Stimulated activated naive CD8-positive, alpha-beta T cell treated with anti-CD3 and anti-CD28 coated beads, Interleukin-15, amount 100 ng/mL, for 72 hours (primary cell): ENCODE results near the gene CHD5.
"Not testable (repeated sequence)": the region's sequence is repeated elsewhere in the genome, so short reads cannot be mapped to it uniquely, and the experiment has no call there.

ENCODE experiments used
- ATAC-seq: fragments of 150-1000 bp; cut with Tn5 transposase; 2 replicates; pipeline ENCODE4 v1.10.0; 2021; ENCODE audit warnings: mild to moderate bottlenecking, moderate library complexity
- DNase-seq, 2 donors: peaks; one replicate each; pipeline ENCODE4 v3.0.0; 2021 to 2022
- H3K27ac Mint-ChIP-seq, 2 donors: one replicate each; pipeline ENCODE4 v1.8.0; 2022; ENCODE audit warnings: mild to moderate bottlenecking in 2 of 2, mixed read lengths in 2 of 2, moderate library complexity in 2 of 2
- H3K27me3 Mint-ChIP-seq: one replicate; pipeline ENCODE4 v1.8.0; 2022; ENCODE audit warnings: mixed read lengths
- H3K4me1 Mint-ChIP-seq: one replicate; pipeline ENCODE4 v1.8.0; 2022; ENCODE audit warnings: mild to moderate bottlenecking, mixed read lengths
- H3K4me3 Mint-ChIP-seq, 2 donors: one replicate each; pipeline ENCODE4 v1.8.0; 2022; ENCODE audit warnings: mild to moderate bottlenecking in 2 of 2, mixed read lengths in 2 of 2, moderate library complexity in 1 of 2
- H3K9me3 Mint-ChIP-seq, 2 donors: one replicate each; pipeline ENCODE4 v1.8.0; 2022; ENCODE audit warnings: mixed read lengths in 2 of 2

Gene CHD5

DNA sequence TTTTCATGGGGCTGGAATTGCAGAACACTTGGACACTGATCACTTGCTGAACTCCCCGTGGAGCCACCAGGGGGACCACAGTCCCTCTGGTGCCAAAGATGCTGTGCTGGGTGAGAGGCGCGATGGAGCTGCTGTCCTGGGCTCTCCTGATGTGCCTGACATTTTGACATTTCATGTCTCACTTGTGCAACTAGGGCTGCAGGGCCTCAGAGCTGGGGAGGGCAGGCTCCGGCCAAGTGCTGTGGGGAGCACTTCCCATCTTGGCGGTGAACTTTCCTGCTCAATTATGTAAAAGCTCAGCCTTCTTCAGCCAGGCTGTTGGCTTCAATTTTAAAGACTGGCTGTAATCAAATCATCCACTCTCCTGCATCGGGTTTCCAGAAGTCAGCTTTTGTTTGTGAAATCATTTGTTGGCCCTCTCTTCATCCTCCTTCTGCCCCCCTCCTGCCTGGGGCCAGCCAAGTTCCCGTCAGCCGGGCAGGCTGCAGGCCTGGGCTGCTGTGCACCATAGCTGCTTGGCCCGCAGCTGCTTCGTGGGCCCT lies 97.6 kb downstream of the CHD5 start:
- no peak for DNase-seq

DNA sequence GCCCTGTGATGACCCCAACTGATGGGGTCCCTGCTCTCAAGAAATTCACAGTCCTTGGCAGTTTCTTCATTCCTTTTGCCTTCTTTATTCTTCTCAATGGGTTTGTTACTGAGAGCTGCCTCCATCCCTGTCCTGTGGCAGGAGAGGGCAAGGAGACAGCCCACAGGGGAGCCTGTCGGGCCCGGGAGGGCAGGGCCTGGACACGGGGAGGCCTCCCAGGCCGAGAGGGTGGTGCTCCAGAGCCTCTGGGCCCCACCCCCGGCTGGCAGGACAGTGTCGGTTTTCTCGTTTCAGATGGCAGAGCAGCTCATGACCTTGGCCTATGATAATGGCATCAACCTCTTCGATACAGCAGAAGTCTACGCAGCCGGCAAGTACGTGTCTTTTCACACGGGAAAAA lies 98.2 kb downstream of the CHD5 start:
- Mint-ChIP-seq H3K4me3 (no peak overlapping the region), H3K4me1 (peaks cover 7% of the 10 kb centered on the region), H3K27ac (no peak overlapping the region), H3K27me3 (no peaks in the 10 kb centered on the region), H3K9me3 (no peaks in the 10 kb centered on the region)
- ATAC-seq (no peak), DNase-seq (no peak)

More for the DNA sequence above, 97.6 kb downstream of the CHD5 start:
- H3K4me1 Mint-ChIP-seq = peaks cover 8% of the 10 kb centered on the region
- H3K27ac Mint-ChIP-seq = peak overlapping the region in 1 of 2 donors; percentile 94
- H3K4me3 Mint-ChIP-seq = peak overlapping the region in 1 of 2 donors; percentile 9
- ATAC-seq = no peak
- no peaks in the 10 kb centered on the region for H3K27me3 Mint-ChIP-seq
- H3K9me3 Mint-ChIP-seq = no peaks in the 10 kb centered on the region

DNA sequence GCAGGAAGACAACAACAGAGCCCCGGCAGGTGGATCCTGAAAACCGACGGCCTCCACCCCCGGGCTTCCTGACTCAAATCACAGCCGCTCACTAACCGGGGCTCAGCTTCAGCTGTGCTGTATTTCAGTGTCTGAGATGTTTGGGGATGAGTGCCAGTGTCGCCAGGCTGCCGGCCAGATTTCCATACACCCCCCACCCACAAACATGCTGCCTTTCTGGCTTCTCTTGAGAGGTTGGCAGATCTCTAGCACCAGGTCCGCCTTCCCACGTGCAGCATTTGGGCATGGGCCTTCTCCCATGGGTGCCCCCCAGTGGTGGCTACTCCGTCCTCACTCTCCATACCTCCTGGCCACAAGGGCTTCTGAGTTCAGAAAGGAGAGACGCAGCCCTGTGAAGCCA lies 99.7 kb downstream of the CHD5 start:
- Mint-ChIP-seq H3K4me1 (peaks cover 5% of the 10 kb centered on the region), H3K27me3 (no peaks in the 10 kb centered on the region), H3K4me3 (no peak overlapping the region), H3K27ac (peak overlapping the region in 1 of 2 donors; percentile 42), H3K9me3 (no peaks in the 10 kb centered on the region)
- ATAC-seq = no peak
- no peak for DNase-seq

DNA sequence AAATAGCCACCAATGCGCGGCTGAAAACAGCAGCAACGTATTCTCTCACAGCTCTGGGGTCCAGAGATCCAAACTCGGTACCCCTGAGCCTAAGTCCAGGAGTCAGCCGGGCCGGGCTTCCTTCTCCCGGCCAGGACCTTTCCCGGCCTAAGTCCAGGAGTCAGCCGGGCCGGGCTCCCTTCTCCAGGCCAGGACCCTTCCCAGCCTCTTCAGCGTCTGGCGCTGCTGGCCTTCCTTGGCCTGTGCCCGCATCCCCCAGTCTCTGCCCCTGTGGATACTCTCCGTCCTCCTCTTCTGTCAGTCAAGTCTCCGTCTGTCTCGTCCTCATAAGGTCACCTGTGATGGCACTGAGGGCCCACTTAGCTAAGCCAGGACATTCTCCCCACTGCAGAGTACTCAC lies 102.2 kb downstream of the CHD5 start:
- H3K4me3 Mint-ChIP-seq = no peak overlapping the region
- H3K9me3 Mint-ChIP-seq = no peaks in the 10 kb centered on the region

DNA sequence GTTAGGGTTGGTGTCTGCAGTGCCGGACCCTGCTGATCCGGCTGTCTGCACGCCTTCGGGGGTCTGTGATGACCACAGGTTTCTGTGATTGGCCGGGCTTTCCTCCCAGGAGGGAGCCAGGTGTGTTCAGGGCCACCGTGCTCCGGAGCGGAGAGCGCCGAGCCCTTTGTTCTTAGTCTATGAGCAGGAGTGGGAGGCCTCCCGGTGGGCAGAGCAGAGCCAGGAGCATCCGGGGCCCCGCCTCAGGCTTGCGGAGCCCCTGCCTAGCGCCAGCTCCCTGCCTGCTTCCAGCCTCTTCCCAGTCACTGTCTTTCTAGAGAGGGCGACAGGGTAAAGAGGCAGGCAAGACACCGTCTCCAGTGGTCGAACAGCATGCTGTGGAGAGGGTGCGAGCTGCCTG lies 102.6 kb downstream of the CHD5 start:
- Mint-ChIP-seq H3K27ac (no peak overlapping the region), H3K4me1 (peaks cover 5% of the 10 kb centered on the region), H3K27me3 (no peaks in the 10 kb centered on the region), H3K4me3 (no peak overlapping the region), H3K9me3 (no peaks in the 10 kb centered on the region)
- DNase-seq = no peak
- ATAC-seq = no peak

More for the DNA sequence above, 102.2 kb downstream of the CHD5 start:
- Mint-ChIP-seq H3K4me1 (peaks cover 5% of the 10 kb centered on the region), H3K27ac (no peak overlapping the region), H3K27me3 (no peaks in the 10 kb centered on the region)
- ATAC-seq = no peak
- no peak for DNase-seq

DNA sequence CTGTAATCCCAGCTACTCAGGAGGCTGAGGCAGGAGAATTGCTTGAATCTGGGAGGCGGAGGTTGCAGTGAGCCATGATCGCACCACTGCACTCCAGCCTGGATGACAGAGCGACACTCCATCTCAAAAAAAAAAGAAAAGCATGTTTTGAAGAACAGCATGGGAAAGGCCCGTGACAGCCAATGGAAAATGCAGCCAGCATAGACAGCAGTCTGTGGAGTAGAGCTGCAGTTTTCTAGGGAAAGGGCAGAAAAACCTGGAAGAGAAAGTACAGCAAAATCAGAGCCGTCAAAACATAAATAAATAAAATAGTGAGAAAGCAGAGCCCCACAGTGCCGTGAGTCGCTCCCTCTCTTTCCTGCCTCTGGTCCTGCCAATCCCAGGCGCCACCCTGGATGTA lies 103.1 kb downstream of the CHD5 start:
- DNase-seq, ATAC-seq, H3K4me1 Mint-ChIP-seq, H3K27me3 Mint-ChIP-seq, H3K9me3 Mint-ChIP-seq, H3K4me3 Mint-ChIP-seq: not testable (repeated sequence)
- peak overlapping the region in 1 of 2 donors; percentile 71 for H3K27ac Mint-ChIP-seq

DNA sequence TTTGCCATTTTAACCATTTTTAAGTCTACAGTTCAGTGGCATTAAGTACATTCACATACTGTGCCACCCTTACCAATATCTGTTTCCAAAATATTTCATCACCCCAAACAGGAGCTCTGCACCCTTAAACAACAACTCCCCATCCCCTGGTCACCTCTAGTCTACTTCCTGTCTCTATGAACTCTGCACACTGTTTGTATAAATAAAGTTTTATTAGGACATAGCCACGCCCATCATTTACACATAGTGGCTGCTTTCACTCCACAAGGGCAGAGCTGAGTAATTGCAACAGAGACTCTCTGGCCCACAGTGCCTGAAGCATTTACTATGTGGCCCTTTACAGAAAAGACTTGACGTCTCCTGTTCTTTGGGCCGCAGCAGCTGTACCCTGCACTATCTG lies 104.4 kb downstream of the CHD5 start:
- Mint-ChIP-seq H3K9me3 (no peaks in the 10 kb centered on the region), H3K4me1 (peaks cover 5% of the 10 kb centered on the region), H3K27me3 (no peaks in the 10 kb centered on the region), H3K4me3 (no peak overlapping the region), H3K27ac (peak overlapping the region in 1 of 2 donors; percentile 31)
- no peak for DNase-seq
- ATAC-seq = peak; percentile 21

DNA sequence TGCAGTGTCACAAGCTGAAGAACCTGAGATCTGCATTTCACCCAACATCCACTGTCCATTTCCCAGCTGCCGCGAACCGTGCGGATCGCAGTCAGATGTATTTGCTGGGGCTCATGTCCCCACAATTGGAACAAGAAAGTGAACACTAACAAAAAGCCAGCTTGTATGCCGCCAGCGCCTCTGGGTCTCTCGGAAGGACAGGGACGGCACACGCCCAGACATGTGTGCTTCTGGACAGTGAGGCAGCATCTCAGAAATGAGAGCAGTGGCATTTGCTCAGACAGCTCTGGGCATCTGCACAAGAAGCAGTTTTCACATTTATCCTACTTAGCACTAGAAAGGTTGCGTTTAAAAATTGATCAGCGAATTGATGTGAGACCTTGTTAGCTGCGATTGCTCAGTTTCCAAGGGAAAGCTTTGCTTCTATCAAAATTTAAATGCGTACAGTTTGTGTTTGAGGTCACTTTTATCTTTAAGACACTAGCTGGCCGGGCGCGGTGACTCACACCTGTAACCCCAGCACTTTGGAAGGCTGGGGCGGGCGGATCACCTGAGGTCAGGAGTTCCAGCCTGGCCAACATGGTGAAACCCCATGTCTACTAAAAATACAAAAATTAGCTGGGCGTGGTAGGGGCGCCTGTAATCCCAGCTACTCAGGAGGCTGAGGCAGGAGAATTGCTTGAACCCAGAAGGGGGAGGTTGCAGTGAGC lies 105.8 kb downstream of the CHD5 start:
- Mint-ChIP-seq H3K27me3 (no peaks in the 10 kb centered on the region), H3K4me1 (peaks cover 6% of the 10 kb centered on the region), H3K9me3 (no peaks in the 10 kb centered on the region), H3K4me3 (no peak overlapping the region), H3K27ac (no peak overlapping the region)
- DNase-seq (no peak), ATAC-seq (no peak)

DNA sequence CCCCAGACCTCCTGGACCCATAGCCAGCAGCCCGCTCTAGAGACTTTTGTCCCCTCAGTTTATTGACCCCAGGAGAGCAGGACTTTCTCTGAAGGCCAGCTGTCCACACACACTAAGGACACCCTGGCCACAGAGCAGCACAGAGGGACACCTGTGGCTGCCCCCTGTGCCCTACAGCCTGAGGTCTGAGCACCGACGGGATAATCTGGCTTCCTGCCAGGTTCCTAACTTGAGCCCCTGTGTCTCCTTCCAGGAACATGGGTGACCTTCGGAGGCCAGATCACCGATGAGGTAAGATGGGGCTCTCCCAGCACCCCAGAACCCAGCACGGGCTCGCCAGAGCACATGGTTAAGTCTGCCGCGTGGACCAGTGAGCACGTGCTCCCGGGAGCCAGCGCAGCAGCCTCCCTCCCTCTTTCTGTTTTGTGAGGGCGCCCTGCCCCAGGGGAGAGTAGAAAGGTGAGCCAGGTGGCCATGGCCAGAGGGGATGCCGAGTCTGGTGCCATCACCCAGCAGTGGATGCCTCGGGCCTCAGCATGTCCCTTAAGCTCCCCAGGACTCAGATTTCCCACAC lies 106.6 kb downstream of the CHD5 start:
- no peak for ATAC-seq
- peaks cover 9% of the 10 kb centered on the region for H3K4me1 Mint-ChIP-seq
- no peaks in the 10 kb centered on the region for H3K9me3 Mint-ChIP-seq
- no peak for DNase-seq
- no peaks in the 10 kb centered on the region for H3K27me3 Mint-ChIP-seq
- no peak overlapping the region for H3K4me3 Mint-ChIP-seq
- no peak overlapping the region for H3K27ac Mint-ChIP-seq

DNA sequence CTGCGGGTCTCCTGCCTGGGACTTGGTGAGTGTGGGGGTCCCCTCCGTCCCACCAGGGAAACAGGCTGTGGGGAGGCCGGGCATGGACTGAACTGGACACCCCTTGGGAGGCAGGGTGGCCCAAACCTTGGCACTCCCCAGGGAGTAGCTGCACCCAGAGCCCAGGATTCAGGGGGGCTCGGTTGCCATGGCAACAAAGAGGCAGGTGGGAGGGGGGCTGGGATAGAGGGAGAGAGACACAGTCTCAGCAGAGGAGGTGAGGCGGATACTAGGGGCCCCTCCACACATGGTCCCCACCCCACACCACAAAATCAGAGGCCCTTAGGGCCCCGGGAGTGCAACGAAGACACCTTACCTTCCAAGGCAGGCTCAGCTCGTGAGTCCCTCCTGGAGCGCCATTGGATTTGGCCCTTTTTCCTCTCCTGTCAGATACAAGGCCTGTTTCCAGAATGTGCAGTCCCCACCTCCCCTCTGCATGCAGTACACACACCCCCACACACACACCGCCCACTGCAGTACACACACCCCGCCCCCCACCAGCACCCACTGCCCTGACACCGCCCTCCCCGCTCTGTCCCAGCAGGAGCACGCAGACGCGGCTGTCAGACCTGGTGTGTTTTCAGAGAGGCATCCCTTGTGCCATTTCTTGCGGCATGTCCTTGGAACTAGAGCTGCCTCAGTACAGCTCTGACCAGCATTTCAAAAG lies 107.2 kb downstream of the CHD5 start:
- no peaks in the 10 kb centered on the region for H3K9me3 Mint-ChIP-seq
- peaks cover 9% of the 10 kb centered on the region for H3K4me1 Mint-ChIP-seq
- H3K27me3 Mint-ChIP-seq = no peaks in the 10 kb centered on the region
- no peak for DNase-seq
- no peak overlapping the region for H3K4me3 Mint-ChIP-seq
- H3K27ac Mint-ChIP-seq = no peak overlapping the region
- peak; percentile 42 for ATAC-seq

DNA sequence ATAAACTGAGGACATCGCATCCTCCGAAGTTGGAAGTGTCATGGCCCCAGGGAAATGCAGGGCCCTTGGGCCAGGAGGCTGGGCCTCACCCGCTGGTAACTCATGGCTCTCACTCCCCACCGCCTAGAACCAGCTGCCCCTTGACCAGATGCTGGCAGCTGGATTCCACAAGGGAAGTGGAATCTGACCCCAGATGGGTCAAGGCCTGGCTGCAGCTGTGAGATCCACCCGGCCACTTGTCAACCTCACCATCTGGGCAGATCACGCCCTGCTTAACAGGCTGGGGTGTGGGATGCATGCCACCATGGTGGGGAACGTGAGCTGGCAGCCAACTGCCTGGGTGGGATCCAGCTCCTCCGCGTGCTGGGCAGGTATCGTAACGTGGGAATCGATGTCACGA lies 108.9 kb downstream of the CHD5 start:
- no peak overlapping the region for H3K4me3 Mint-ChIP-seq
- H3K27ac Mint-ChIP-seq = no peak overlapping the region
- DNase-seq = no peak
- H3K27me3 Mint-ChIP-seq = no peaks in the 10 kb centered on the region
- no peaks in the 10 kb centered on the region for H3K9me3 Mint-ChIP-seq
- peaks cover 9% of the 10 kb centered on the region for H3K4me1 Mint-ChIP-seq
- ATAC-seq = no peak

DNA sequence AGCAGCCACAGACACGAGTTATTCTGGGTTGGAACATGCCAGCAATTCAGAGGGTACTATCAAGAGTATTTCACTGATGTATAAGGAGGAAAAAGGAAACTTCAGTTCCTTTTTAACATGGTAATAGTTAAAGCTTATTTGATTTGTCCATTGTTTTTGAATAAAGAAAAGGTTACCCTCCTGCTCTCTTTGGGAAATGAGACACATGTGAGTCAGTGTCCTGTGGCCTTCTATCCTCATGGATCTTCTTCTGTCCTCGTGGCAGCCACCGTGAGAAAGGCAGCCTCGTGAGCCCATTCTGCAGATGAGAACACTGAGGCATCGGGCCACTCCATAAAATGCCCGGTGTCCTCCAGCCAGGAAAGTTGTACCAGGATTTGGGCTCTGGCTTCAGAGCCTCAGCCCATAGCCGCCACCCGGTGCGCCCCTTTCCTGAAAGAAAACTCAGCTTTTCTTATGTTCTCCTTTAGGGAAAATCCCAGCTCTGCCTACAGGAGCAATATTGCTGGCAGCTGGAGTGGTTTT lies 109.6 kb downstream of the CHD5 start:
- Mint-ChIP-seq H3K27ac (no peak overlapping the region), H3K4me3 (no peak overlapping the region), H3K9me3 (no peaks in the 10 kb centered on the region), H3K27me3 (no peaks in the 10 kb centered on the region), H3K4me1 (peaks cover 10% of the 10 kb centered on the region)
- DNase-seq = no peak
- ATAC-seq = no peak

DNA sequence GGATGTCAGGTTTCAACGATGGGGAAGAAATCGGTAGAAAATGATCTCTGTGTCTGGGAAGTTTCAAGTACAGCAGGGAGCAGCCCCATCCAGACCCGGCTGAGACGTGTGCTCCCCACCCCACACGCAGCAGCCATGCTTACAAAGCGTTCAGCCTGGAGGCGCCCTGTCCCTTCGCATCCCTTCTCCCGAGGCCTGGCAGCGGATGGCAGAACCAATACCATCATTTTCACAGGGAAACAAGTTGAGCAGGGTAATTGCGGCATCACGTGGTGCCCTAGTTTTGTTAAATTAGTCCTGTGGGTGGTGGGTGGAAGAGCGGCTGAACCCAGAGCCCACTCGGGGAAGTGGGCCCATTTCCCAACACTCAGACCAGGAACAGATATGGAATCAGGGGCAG lies 110.5 kb downstream of the CHD5 start:
- no peak for DNase-seq
- Mint-ChIP-seq H3K27ac (no peak overlapping the region), H3K4me3 (no peak overlapping the region), H3K27me3 (no peaks in the 10 kb centered on the region), H3K9me3 (no peaks in the 10 kb centered on the region), H3K4me1 (peaks cover 10% of the 10 kb centered on the region)
- ATAC-seq = no peak

DNA sequence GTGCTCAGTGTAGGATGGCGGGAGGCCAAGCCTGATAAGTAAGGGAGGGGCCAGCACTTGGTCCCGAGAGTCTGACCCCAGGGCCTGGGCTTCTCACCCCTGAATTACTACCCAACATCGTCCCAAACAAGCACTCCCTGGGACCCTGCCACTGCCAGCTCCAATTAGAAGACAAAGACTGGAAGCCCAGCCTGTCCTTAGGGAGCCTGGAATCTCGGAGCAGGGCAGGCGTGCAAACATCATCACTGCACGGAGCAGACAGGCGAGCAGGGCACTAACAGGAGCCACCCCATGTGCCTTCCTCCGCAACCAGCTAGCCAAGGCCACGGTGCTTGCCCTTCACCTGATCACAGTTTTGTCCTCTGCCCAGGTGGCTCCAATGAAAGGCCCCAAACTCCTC lies 111.2 kb downstream of the CHD5 start:
- ATAC-seq (no peak), DNase-seq (no peak)
- Mint-ChIP-seq H3K4me3 (no peak overlapping the region), H3K9me3 (no peaks in the 10 kb centered on the region), H3K27me3 (no peaks in the 10 kb centered on the region), H3K27ac (no peak overlapping the region), H3K4me1 (peaks cover 12% of the 10 kb centered on the region)

DNA sequence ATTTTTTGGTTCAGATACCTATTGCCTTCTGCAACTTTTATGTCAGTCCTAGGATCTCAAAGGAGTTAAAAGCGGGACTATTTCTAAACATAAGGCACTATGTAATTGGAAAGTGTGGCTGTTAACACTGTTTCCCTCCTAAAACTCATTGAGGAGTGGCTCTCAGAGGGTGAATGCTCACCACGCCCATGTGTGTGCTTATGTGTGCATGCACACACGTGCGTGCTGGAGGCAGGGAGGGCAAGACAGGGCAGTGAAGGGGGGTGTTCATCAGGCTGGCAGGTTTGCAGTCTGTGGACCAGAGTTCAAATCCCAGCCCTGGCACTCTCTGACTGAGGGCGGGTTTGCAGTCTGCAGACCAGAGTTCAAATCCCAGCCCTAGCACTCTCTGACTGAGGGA lies 112.0 kb downstream of the CHD5 start:
- Mint-ChIP-seq H3K4me1 (peaks cover 18% of the 10 kb centered on the region), H3K27me3 (no peaks in the 10 kb centered on the region), H3K27ac (no peak overlapping the region), H3K9me3 (no peaks in the 10 kb centered on the region), H3K4me3 (no peak overlapping the region)
- no peak for DNase-seq
- no peak for ATAC-seq

DNA sequence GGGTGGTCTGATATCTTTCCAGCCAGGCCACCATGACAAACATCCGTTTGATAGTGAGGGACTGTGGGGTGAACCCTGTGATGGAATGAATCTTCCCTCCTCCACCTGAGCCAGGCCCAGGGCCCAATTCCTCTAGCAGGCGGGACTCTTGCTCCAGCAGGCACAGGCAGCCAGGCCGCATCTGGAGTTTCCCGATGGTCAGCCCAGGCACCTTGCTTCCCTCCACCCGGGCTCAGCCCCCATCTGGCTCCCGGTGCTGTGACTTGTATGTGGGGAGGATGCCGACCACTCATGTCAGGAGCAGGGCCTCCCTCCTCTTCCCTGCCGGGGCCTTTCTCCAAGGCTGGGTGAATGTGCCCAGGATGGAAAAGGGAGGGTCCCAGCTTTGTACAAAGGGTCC lies 113.4 kb downstream of the CHD5 start:
- peak overlapping the region in 1 of 2 donors; percentile 46 for H3K27ac Mint-ChIP-seq
- ATAC-seq (no peak), DNase-seq (no peak)
- H3K9me3 Mint-ChIP-seq = no peaks in the 10 kb centered on the region
- no peaks in the 10 kb centered on the region for H3K27me3 Mint-ChIP-seq
- no peak overlapping the region for H3K4me3 Mint-ChIP-seq
- H3K4me1 Mint-ChIP-seq = peaks cover 18% of the 10 kb centered on the region
